ENCODE measurements around the gene MBD3L3.
"Not testable (repeated sequence)": the region's sequence is repeated elsewhere in the genome, so short reads cannot be mapped to it uniquely, and the experiment has no call there.

DNA sequence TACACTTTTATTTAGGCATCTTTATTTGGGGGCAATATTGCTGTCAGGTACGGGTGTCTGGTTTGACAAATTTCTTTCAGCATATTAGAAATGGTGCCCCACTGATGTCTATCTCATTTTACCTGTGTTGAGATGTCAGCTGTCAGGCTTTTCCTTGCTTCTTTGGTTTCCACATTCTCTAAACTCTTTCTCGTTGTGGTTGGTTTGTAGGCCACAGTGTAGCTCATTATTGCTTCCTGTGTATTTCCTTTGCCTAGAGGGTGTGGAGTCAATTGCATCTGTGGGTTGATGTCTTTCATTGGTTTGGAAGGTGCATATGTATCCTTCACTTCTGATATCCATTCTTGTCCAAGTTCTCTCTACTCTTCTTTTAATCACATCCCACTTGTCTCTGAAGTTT is 1.5 kb upstream of the MBD3L3 start:
- TF ChIP-seq, protein P1, sequence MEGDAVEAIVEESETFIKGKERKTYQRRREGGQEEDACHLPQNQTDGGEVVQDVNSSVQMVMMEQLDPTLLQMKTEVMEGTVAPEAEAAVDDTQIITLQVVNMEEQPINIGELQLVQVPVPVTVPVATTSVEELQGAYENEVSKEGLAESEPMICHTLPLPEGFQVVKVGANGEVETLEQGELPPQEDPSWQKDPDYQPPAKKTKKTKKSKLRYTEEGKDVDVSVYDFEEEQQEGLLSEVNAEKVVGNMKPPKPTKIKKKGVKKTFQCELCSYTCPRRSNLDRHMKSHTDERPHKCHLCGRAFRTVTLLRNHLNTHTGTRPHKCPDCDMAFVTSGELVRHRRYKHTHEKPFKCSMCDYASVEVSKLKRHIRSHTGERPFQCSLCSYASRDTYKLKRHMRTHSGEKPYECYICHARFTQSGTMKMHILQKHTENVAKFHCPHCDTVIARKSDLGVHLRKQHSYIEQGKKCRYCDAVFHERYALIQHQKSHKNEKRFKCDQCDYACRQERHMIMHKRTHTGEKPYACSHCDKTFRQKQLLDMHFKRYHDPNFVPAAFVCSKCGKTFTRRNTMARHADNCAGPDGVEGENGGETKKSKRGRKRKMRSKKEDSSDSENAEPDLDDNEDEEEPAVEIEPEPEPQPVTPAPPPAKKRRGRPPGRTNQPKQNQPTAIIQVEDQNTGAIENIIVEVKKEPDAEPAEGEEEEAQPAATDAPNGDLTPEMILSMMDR (IDR thresholded peaks at IDR 0.05; ENCODE audit: borderline replicate concordance, extremely low read depth, low read length, poor library complexity, severe bottlenecking) = not testable (repeated sequence)
- not testable (repeated sequence) for TF ChIP-seq EZH2 (IDR thresholded peaks at IDR 0.05; ENCODE audit: borderline replicate concordance, low read depth, low read length, severe bottlenecking)
